HCEC 1CT (cell line): ENCODE data around the gene PNPT1.
A peak's percentile ranks its signal among the peaks of the same experiment; 100 is the strongest.
"Not testable (repeated sequence)": the region's sequence is repeated elsewhere in the genome, so short reads cannot be mapped to it uniquely, and the experiment has no call there.

Experiments
- DNase-seq: peaks from one replicate; pipeline ENCODE4 v3.0.0-alpha.2; 2017

The PNPT1 gene

GRCh38 chr2:55653255-55653654 lies 40.4 kb downstream of the PNPT1 start:
- no peak for DNase-seq

- no peak for DNase-seq
Measured at GRCh38 chr2:55649211-55649610, 44.4 kb downstream of the PNPT1 start.

- no peak for DNase-seq
Measured at GRCh38 chr2:55636831-55637230, 56.8 kb downstream of the PNPT1 start.

GRCh38 chr2:55628931-55629330 lies 64.7 kb downstream of the PNPT1 start:
- no peak for DNase-seq

GRCh38 chr2:55627915-55628314 lies 65.7 kb downstream of the PNPT1 start:
- DNase-seq: no peak

- no peak for DNase-seq
Measured at GRCh38 chr2:55621802-55622201, 71.8 kb downstream of the PNPT1 start.

GRCh38 chr2:55620123-55620779 lies 73.4 kb downstream of the PNPT1 start:
- DNase-seq: peak; percentile 5

DNA sequence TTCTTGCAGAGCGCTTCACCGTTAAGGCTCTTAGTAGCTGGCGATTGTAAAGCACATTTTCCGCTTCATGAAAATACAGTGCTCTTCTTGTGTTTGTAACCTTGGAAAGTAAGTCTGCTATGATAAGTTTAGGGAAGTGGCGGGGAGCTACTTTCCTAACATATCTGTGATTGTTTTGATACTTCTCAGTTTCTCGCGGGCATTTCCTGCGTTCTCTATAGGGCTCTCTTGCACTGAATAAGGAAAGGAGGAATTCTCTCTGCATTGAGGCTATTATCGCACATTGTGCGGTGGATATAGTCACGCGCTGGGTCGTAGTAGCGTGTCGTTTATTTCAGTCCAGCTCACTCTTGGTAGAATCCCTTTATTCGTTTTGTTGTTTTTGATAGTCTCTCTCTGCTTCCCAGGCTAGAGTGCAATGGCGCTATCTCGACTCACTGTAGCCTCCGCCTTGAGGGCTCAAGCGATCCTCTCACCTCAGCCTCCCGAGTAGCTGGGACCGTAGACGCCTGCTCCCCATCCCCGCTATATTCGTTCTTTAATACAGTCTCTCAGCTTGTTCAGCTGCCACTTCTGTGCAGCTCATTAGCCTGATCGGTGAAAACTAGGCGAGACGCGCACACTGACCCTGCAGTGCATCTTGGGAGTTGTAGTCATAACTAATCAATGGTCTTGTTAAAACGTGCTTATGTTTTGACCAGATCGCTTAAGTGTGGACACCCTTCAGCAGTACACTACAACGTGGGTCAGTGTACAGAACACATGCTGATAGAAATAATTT lies 75.2 kb downstream of the PNPT1 start:
- DNase-seq: peak; percentile 53

- DNase-seq: no peak
Measured at GRCh38 chr2:55618025-55618274, 75.7 kb downstream of the PNPT1 start.

DNA sequence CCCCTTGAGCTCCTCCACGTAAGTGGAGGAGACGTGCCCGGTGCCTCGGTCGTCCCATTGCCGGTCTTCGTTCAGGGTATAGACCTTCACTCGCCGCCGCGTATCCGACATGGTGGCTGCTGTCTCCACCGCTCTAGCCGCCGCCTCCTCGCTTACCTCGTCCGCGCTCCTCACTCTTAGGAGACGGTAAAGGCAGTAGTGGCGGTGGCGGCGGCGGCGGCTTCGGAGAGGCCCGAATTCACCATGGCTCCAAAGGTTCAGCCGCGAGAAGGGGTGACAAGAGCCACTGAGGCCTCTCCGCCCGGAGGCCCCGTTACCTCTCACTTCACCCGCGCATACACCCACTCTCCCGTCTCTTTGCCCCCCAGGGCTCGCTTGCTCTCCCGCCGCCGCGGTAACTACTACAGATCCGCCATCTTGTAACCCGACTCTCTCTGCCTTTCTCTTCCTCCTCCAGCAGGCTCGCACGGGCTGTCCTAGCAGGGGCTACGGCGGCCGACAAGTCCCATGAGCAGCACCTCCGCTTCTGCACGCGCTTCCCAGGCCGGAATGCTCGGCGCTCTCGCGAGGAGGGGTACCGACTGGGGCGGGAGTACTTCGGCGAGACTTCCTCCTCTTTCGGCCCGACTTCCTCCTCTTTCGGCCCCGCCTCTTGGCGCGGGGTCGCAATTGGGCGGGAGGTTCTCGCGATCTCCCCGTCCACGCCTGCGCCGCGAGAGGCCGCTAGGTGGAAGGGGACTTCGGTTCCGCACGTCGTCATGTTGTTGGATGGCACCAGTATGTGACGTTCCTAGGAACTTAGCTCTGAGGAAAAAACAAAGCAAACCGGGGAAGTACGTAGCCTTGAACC lies 76.2 kb downstream of the PNPT1 start, which contains the start of gene PPP4R3B:
Gene PPP4R3B, minus strand, starts transcription at position 448 of the 850 bp plus-strand sequence. Its CDS starts 337 bp downstream, at position 111.
- DNase-seq: peak; percentile 99

- peak; percentile 46 for DNase-seq
Measured at GRCh38 chr2:55616551-55617174, 77.0 kb downstream of the PNPT1 start.

GRCh38 chr2:55611997-55612396 lies 81.6 kb downstream of the PNPT1 start:
- DNase-seq: no peak

- DNase-seq: no peak
Measured at GRCh38 chr2:55610954-55611743, 82.5 kb downstream of the PNPT1 start.

DNA sequence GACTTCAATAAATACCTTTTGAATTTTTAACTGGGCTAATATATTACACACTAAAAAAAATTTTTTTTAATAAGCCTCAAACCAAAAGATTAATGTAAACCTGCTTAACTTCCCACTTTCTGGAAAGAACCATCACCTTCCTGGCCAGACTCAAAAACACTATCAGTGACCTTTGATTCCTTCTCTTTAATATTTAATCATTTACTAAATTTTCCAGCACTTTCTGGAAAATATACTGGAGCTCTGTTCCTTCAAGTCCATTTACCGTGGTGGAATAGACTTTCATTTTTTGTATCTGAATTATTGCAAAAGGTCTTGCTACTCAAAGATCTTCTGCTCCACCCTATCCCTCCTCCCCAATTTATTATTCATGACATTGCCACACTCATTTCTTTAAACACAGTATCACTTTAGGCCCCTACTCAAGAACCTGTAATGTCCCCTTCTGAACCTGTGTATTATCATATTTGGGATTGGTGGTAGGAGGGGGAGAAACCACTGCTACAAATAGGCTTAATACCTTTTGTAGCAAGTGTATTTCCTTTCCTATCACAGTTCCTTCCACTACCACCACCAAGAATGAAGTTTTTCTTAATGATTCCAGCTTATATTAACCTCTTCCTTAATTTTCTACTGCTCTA lies 83.6 kb downstream of the PNPT1 start:
- no peak for DNase-seq

DNA sequence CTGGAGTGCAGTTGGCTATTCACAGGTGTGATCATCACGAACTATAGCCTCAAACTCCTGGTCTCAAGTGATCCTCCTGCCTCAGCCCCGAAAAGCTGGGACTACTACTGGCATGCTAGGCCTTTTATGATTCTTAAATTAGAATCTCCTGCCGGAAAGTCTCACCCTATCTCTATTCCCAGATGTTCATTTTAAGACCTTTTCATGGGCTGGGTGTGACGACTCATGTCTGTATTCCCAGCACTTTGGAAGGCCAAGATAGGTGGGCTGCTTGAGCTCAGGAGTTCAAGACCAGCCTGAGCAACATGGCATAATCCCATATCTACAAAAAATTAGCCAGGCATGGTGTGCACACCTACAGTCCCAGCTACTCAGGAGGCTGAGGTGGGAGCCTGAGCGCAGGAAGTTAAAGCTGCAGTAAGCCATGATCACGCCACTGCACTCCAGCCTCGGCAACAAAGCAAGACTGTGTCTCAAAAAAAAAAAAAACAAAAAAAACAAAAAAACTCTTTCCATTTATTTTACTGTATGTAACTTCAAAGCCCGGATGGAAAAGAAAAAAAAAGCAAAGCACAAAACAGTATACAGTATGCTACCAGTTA lies 84.3 kb downstream of the PNPT1 start:
- DNase-seq: no peak

- no peak for DNase-seq
Measured at GRCh38 chr2:55607717-55608116, 85.9 kb downstream of the PNPT1 start.

DNA sequence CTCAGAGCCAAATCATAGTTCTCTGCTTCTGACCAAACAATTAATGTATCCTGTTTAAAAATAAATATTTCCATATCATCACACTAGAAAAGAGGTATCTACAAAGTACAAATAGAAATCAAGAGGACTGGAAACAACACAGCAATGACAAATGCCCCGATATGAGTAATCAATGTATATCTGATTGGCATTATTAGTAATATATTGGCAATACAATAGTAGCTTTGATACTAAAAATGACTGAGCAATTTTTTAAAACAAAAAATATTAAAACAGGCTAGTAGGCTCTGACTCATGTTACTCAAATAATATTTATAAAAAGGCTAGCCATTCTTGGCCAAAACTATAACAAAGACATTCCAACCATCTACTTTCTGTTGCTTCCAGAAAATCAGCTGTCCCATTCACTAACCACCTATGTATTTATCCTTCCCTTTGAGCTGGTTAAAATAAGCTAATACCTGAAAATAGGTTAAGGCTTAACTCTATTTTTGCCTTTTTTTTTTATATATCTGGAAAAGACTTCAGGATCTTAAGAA lies 89.5 kb downstream of the PNPT1 start:
- no peak for DNase-seq

DNA sequence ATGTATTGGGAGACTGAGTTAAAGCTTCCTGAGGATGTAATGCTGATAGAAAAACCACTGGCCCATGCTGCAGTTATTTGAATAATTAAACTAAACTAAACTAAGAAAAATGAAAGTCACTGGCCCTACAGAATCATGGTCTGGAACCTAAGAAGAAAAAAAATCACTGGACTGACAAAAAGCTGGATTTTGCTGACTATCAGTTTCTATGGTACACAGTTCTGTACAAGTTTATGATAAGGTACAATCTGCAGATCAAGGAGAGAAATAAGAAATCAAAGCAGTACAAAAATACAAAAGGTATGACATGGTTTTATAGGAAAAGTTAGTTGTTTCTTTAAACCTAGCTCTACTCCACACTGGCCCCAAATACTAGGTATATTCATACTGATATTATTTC lies 91.8 kb downstream of the PNPT1 start:
- no peak for DNase-seq

DNA sequence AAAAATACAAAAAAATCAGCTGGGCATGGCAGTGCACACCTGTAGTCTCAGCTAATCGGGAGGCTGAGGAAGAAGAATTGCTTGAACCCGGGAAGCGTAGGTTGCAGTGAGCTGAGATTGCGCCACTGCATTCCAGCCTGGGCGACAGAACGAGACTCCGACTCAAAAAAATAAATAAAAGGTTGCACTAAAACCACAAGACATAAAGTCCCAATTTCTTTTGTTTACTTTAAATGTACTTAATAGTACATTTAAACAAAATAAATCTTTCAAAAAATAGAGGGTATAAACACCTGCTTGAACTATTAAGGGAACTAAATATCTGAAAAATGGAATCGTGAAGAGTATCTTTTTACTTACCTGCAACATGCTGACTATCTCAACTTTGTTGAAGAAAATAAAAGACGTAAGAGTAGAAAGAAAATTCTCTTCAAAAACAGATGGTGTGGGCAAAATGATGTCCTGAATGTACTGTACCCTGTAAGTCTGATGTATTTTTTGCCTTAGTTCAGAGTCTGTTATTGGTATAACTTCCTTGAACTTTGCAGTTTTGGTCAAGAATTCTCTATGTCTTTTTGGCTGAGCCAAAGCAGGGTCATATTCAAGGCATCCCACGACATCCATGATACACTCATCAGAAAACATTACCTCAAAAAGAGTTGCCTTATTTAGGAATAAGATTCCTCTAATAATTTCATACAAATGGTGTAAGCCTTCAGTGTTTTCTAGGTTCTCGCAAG lies 95.4 kb downstream of the PNPT1 start:
- DNase-seq: no peak

GRCh38 chr2:55596795-55597194 lies 96.8 kb downstream of the PNPT1 start:
- DNase-seq: not testable (repeated sequence)
